ENCODE measurements around the gene FER.

- TF ChIP-seq CTCF (IDR thresholded peaks at IDR 0.05 in 4 of 5, conservative IDR thresholded peaks at IDR 0.05 in 1 of 5) = no peak
- no peak for TF ChIP-seq POLR2A (IDR thresholded peaks at IDR 0.05)
Observed at GRCh38 chr5:109146591-109146990, 398.9 kb downstream of the FER start.

Data from gastrocnemius medialis (tissue), 4 donors.